KMS-11 (cell line): ENCODE data around the gene SAMD7.

ENCODE experiments used
- H2AFZ ChIP-seq: fragments of 200-600 bp; sonication (generic); 2 replicates; pipeline ENCODE4 v1.6.1; 2016; ENCODE audit warnings: antibody characterized with exemption, mixed run types, low read depth
- H3K27ac ChIP-seq: fragments of 200-600 bp; sonication (generic); 2 replicates; pipeline ENCODE4 v1.6.1; 2016; ENCODE audit warnings: mild to moderate bottlenecking, mixed run types
- H3K27me3 ChIP-seq: fragments of 200-600 bp; sonication (generic); 2 replicates; pipeline ENCODE4 v1.6.1; 2017; ENCODE audit warnings: mild to moderate bottlenecking, low read depth, mixed run types, moderate library complexity; ENCODE audit not compliant: insufficient read depth
- H3K36me3 ChIP-seq: fragments of 200-600 bp; sonication (generic); 2 replicates; pipeline ENCODE4 v1.6.1; 2017; ENCODE audit warnings: mild to moderate bottlenecking, mixed run types; ENCODE audit not compliant: insufficient read depth
- H3K4me1 ChIP-seq: fragments of 200-600 bp; sonication (generic); 2 replicates; pipeline ENCODE4 v1.6.1; 2016; ENCODE audit warnings: mild to moderate bottlenecking, low read depth, mixed run types; ENCODE audit not compliant: poor library complexity, severe bottlenecking
- H3K4me2 ChIP-seq: fragments of 200-600 bp; sonication (generic); 2 replicates; pipeline ENCODE4 v1.7.0; 2016; ENCODE audit warnings: mild to moderate bottlenecking, mixed run types
- H3K4me3 ChIP-seq: fragments of 200-600 bp; sonication (generic); IDR thresholded peaks from 2 replicates; pipeline ENCODE4 v1.6.1; 2017; ENCODE audit warnings: low read depth, low read length, mixed read lengths; ENCODE audit not compliant: insufficient read depth
- H3K79me2 ChIP-seq: fragments of 200-600 bp; sonication (generic); 2 replicates; pipeline ENCODE4 v1.6.1; 2016; ENCODE audit warnings: low read depth, mixed run types; ENCODE audit not compliant: insufficient read depth
- H3K9ac ChIP-seq: fragments of 200-600 bp; sonication (generic); 2 replicates; pipeline ENCODE4 v1.6.1; 2016; ENCODE audit warnings: mild to moderate bottlenecking, mixed run types
- H4K20me1 ChIP-seq: fragments of 200-600 bp; sonication (generic); 2 replicates; pipeline ENCODE4 v1.6.1; 2016; ENCODE audit warnings: mild to moderate bottlenecking, mixed run types; ENCODE audit not compliant: insufficient read depth
- TF ChIP-seq, protein P1 (sequence below): fragments of 200-600 bp; sonication (generic); conservative IDR thresholded peaks from 2 replicates; pipeline ENCODE4 v1.6.1; 2017; ENCODE audit warnings: low read depth, mild to moderate bottlenecking, antibody characterized with exemption, low read length, moderate library complexity, mixed read lengths

Gene SAMD7

DNA sequence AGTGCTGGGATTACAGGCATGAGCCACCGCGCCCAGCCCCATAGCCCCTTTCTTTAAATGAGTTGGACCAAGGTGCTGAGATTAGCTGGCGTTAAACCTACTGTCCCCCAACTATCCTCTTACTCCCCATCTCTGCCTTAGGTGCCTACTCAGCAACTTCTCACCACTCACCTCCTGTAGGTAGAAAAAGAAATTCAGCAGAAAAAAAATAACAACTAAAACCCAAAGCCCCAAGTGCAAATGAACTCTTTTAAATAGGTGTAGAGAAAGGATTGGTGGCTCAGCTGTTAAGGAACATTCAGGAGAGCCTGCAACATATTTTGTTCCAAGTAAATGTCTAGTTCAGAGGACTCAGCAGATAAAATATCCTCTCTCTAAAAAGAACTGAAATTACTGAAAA, 19.5 kb downstream of the SAMD7 start:
- no peak overlapping the region for H3K4me2 ChIP-seq
- TF ChIP-seq, protein P1, sequence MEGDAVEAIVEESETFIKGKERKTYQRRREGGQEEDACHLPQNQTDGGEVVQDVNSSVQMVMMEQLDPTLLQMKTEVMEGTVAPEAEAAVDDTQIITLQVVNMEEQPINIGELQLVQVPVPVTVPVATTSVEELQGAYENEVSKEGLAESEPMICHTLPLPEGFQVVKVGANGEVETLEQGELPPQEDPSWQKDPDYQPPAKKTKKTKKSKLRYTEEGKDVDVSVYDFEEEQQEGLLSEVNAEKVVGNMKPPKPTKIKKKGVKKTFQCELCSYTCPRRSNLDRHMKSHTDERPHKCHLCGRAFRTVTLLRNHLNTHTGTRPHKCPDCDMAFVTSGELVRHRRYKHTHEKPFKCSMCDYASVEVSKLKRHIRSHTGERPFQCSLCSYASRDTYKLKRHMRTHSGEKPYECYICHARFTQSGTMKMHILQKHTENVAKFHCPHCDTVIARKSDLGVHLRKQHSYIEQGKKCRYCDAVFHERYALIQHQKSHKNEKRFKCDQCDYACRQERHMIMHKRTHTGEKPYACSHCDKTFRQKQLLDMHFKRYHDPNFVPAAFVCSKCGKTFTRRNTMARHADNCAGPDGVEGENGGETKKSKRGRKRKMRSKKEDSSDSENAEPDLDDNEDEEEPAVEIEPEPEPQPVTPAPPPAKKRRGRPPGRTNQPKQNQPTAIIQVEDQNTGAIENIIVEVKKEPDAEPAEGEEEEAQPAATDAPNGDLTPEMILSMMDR, result no peak

DNA sequence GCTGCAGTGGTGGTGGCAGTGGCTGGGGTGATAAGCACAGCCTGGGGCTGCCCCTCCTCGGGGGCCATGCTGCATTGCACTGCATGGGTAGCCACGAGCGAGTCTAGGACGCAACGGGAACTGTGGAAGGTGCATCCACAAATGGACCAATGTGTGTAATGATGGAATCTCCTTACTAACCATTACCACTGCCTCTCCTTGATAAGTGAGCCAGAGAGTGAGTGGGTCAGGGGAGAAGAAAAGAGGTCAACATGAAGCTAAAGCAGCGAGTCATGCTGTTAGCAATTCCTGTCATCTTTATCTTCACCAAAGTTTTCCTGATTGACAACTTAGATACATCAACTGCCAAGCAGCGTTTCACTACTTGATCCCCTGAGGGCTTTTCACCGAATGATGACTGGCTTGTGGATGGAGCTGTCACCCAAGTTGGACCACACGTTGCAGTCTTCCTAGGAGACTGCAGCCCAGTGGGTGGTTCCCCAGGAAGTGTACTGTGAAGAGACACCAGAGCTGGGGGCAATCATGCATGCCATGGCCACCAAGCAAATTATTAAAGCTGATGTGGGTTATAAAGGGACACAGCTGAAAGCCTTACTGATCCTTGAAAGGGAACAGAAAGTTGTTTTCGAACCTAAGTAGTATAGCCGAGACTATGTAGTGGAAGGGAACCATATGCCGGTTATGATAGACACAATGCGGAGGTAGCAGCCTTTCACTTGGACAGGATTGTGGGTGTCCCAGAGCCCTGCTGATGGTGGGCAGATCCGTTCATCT, 20.6 kb downstream of the SAMD7 start:
- Histone ChIP-seq H3K9ac (no peak overlapping the region), H3K27me3 (no peaks in the 10 kb centered on the region), H2AFZ (no peak overlapping the region), H3K4me2 (no peak overlapping the region), H3K4me3 (no peak overlapping the region), H4K20me1 (no peaks in the 10 kb centered on the region), H3K36me3 (no peaks in the 10 kb centered on the region), H3K79me2 (no peaks in the 10 kb centered on the region), H3K4me1 (peaks cover 5% of the 10 kb centered on the region), H3K27ac (no peak overlapping the region)
- TF ChIP-seq, protein P1, result no peak

More for the DNA sequence above, 19.5 kb downstream of the SAMD7 start:
- Histone ChIP-seq H3K36me3 (no peaks in the 10 kb centered on the region), H3K79me2 (no peaks in the 10 kb centered on the region), H3K9ac (no peak overlapping the region), H3K4me1 (peaks cover 5% of the 10 kb centered on the region), H2AFZ (no peak overlapping the region), H4K20me1 (no peaks in the 10 kb centered on the region), H3K27ac (no peak overlapping the region), H3K4me3 (no peak overlapping the region), H3K27me3 (no peaks in the 10 kb centered on the region)

DNA sequence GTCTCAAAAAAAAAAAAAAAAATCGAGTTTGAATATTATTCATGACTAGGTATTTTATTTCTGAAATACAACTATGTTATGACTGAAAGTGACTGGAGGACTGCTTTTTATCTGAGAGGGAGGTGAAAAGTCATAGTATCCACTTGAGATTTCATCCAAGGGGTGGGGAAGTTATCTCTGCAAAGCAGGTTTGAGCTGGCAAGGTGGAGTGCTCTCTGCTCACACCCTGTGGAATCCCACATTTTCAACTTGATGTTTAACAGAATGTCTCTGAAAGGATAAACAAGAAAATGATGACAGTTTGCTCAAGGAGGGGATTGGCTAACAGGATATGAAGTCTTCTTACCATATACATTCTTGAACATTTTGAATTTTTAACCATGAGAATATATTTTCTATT, 27.9 kb downstream of the SAMD7 start:
- no peaks in the 10 kb centered on the region for H3K79me2 ChIP-seq
- no peak overlapping the region for H3K9ac ChIP-seq
- H3K27ac ChIP-seq, result no peak overlapping the region
- TF ChIP-seq, protein P1, result no peak
- no peak overlapping the region for H2AFZ ChIP-seq
- H3K4me1 ChIP-seq, result peaks cover 42% of the 10 kb centered on the region
- H3K4me3 ChIP-seq, result no peak overlapping the region
- H3K27me3 ChIP-seq, result no peaks in the 10 kb centered on the region
- peak overlapping the region; percentile 59; the same call in 1 of the 2 replicates for H3K4me2 ChIP-seq
- H3K36me3 ChIP-seq, result no peaks in the 10 kb centered on the region
- H4K20me1 ChIP-seq, result no peaks in the 10 kb centered on the region

DNA sequence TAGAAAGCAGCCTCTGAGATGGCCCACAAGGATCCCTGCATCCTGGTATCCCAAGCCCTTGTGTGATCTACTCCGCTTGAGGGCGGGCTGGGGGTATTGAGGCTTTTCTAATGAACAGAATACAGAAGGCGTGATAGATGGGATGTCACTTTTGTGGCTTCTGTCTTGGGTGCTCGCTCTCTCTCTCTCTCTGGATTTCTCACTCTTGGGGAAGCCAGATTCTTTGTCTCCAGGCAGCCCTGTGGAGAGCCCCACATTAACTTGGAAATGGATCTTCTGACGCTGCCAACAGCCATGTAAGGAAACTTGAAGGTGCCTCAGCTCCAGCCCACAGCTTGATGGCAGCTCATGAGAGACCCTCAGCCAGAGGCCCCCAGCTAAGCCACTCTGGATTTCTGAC, 28.4 kb downstream of the SAMD7 start:
- no peaks in the 10 kb centered on the region for H3K27me3 ChIP-seq
- peak overlapping the region; percentile 49; the same call in 1 of the 2 replicates for H2AFZ ChIP-seq
- 0 out of 2 replicates have a peak overlapping the region, but pooled peaks have one; percentile 30 for H3K27ac ChIP-seq
- H3K36me3 ChIP-seq, result no peaks in the 10 kb centered on the region
- peaks cover 42% of the 10 kb centered on the region for H3K4me1 ChIP-seq
- no peak overlapping the region for H3K9ac ChIP-seq
- H3K4me3 ChIP-seq, result no peak overlapping the region
- peak overlapping the region; percentile 59 for H3K4me2 ChIP-seq
- no peaks in the 10 kb centered on the region for H3K79me2 ChIP-seq
- TF ChIP-seq, protein P1, result no peak
- no peaks in the 10 kb centered on the region for H4K20me1 ChIP-seq
